GM18526 (cell line): ENCODE results near the gene CHST11.
A peak's percentile ranks its signal among the peaks of the same experiment; 100 is the strongest.

Source experiments
- POLR2A ChIP-seq: IDR thresholded peaks from 3 replicates; pipeline ENCODE4 v1.6.1; 2011; ENCODE audit not compliant: insufficient read length; ENCODE audit errors: extremely low read depth

The CHST11 gene

GRCh38 chr12:104453133-104453532 is 3.6 kb upstream of the CHST11 start:
- TF ChIP-seq POLR2A = no peak

GRCh38 chr12:104454997-104455396 is 1.8 kb upstream of the CHST11 start:
- no peak for TF ChIP-seq POLR2A

GRCh38 chr12:104455578-104456416 is 951 bp upstream of the CHST11 start:
- TF ChIP-seq POLR2A = no peak

DNA sequence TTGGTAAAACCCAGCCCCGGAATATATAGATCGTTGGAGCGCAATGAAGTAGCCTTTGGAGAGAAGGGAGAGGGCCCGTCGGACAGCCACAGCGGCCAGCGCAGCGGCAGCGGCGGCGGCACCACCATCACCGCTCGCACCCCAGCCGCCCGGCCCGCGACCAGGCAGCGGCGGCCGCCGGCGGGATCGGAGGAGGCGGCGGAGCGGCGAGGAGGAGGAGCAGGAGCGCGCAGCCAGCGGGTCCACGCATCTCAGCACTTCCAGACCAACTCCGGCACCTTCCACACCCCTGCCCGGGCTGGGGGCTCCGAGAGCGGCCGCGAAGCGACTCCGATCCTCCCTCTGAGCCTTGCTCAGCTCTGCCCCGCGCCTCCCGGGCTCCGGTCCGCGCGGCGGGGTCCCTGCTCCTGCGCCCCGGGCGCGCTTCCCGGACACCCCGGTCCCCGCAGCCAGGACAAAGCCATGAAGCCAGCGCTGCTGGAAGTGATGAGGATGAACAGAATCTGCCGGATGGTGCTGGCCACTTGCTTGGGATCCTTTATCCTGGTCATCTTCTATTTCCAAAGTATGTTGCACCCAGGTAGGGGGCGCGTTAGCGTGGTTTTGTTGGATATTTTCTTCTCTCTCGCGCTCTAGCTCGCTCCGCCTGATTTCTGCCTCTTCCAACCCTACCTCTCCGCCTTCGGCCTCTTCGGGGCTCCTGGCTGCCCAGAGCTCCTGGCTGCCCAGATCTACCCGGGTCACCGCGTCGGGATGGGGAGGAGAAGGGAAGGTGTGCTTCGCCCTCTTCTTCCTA is 400 bp downstream of the CHST11 start:
- peak; percentile 72 for TF ChIP-seq POLR2A

DNA sequence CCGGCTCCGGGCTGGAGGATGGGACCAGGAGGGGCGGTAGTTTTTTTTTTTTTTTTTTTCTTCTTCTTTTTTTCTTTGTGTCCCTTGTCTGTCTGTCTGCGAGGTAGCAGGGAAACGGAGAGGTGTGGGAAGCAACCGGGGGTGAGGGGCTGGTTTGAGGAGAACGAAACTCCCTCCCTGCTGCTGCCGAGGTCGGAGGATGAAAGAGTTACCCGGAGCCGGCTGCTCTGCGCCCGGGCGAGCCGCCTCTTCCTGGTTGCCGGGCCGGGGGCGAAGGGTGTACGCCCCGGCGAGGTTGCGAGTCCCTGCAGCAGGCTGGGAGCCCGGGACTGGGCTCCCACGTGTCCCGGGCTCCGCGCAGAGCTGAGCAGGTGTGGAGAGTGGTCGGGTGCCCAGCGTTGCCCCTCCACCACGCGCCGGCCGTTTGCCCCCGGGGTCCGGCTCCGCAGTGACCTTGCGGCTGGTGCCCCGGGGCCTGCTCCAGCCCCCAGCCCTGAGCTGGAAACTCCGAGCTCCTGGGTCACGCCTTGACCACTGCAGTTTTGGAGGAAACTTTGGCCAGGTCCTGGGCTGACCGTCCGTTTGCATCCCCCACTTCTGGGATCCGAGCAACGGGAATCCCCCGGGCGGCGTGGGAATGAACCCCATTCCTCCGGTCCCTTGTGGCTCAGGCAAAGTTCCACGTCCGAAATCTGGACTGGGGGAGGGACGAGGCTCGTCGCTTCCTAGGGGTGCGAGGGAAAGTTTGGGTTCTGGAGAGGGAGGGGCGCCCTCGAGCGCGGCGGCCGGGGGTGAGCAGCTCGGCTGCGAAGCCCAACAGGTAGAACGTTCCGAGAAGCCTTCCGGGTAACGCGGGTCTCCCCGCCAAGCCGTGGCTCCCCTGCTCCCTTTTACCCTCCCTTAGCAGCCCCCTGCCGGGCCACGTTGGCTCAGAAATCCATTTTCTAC is 1.3 kb downstream of the CHST11 start:
- peak; percentile 24 for TF ChIP-seq POLR2A

DNA sequence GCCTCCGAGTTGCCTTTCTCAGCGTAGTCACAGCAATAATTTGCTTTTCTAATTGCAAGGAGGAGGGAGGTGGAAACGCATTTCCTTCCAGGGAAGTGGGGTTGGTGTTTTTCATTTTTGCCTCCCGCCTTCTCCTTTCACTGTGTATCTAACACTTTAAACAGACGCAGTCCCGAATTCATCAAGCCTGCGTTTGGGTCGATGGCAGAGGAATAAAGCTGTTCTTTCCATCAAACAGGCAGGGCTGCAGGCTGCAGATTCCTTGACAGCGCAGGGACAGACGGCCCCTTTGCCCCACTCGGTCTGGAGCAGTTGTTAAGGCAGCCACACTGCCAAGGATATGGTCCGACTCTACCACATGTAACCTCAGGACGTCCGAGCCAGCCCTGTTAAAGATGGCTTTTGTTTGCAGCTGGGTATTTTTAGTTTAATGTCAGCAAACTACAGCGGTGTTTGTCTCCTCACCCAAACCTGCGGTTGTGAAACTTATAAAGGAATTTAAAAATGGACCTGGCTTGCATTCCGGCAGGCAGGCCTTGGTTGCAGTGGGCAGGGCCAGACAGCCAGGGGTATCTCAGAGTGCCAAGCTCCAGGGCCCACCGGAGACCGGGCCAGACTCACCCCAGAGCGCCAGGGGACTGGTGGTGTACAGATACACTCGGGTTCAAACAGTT is 2.1 kb downstream of the CHST11 start:
- TF ChIP-seq POLR2A = no peak

DNA sequence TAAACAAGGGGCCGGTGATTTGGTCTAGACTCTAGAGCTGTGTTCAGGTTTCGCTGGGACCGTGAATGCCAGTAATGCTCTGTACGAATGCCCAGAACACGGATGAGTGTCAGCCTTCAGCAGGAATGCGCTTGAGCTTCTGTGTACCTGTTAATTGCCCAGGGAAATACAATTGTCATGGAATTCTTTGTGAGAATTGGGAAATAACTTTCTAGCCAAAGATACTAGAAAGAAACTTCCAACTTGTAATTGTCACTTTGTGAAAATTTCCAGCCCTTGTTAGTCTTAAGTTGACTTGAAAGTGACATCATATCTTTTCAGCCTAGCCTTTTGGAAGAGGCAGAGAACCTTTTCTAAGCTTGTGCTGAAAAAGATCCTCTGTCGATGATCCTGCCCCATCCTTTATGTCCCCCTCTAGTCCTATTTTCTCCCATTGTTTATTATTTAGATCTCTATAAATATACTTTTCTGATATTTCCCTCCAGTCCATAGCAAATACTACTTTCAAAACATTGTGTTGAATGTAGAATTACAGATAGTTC is 2.7 kb downstream of the CHST11 start:
- no peak for TF ChIP-seq POLR2A

DNA sequence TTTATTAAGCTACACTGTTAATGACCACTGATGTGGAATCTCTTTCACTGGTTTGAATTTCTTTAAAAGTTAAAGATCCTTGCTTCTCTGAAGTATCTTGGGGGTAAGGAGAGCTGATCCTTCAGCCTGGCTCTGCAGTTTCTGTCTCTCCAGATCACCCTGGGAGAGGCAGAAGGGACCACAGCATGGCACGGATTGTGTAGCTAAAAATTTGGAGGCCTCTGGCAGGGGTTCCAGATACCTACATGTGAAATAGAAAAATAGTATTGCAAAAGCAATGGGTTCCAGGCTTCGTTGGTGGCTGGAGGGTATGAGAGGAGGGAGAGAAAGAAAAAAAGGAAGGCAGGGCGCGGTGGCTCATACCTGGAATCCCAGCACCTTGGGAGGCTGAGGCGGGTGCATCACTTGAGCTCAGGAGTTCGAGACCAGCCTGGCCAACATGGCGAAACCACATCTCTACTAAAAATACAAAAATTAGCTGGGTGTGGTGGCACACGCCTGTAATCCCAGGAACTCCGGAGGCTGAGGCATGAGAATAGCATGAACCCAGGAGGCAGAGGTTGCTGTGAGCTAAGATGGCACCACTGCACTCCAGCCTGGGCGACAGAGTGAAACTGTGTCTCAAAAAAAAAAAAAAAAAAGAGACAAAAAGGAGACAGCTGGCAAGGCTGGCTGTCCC is 3.4 kb downstream of the CHST11 start:
- no peak for TF ChIP-seq POLR2A

- no peak for TF ChIP-seq POLR2A
These were observed 4.4 kb downstream of the CHST11 start for GRCh38 chr12:104460973-104461698.

- TF ChIP-seq POLR2A = no peak
These were observed 5.6 kb downstream of the CHST11 start for GRCh38 chr12:104462325-104462724.

- TF ChIP-seq POLR2A = peak; percentile 18
These were observed 6.2 kb downstream of the CHST11 start for GRCh38 chr12:104462931-104463339.

- TF ChIP-seq POLR2A = no peak
These were observed 6.6 kb downstream of the CHST11 start for GRCh38 chr12:104463368-104463767.

GRCh38 chr12:104464899-104465298 is 8.2 kb downstream of the CHST11 start:
- no peak for TF ChIP-seq POLR2A
